ENCODE measurements around the gene PPARG. TPM values are rescaled to one million over a fixed set of nuclear protein-coding genes. Genes with fewer than 3 reads are reported as not detected.

Gene PPARG
- total and polyA plus RNA-seq, 9 donors: 12.8 to 53.6 (median 32.4) TPM

DNA sequence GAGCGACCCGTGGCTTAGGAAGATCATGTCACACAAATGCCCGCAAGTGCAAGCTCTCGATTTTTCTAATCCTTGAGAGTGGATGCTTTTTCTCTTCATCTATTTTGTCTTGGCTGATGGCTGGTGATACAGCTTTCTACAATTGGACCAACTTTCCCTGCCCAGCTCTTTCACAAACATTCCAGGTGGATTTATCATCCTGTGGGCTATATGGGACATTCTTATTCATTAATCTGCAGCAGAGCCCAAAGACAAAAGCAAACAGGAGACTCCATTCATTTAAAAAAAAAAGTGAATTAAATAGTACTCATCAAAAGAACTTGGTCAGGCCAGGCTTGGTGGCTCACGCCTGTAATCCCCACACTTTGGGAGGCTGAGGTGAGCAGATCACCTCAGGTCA, 181.2 kb downstream of the PPARG start:
- DNase-seq: no peak
- intact Hi-C loops (cut with DNase I): loop anchor here in 1 of 4 donors (10.0 kb wide), 1 partner anchor 185 kb away; the partner anchor contains the start of gene PPARG

DNA sequence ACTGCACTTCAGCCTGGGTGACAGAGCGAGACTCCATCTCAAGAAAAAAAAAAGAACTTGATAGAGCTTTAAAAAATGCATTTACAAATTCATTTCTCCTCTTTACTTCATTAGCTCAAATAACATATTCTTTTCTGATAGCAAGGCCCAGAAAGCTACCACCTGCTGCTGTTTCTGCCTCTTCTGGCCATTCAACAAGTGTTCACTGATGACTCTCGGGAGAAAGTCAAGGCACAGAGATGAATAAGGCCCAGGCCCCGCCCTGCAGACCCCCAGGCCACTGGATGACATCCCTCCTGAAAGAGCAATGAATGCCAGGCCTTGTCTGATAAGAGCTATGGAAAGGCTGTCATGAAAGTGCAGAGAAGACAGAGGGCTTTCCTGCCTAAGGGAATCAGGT, 181.8 kb downstream of the PPARG start:
- intact Hi-C loops (cut with DNase I): loop anchor here in 1 of 4 donors (10.0 kb wide), 1 partner anchor 186 kb away; the partner anchor contains the start of gene PPARG
- H3K4me3 ChIP-seq: no peak overlapping the region
- TF ChIP-seq POLR2A (IDR thresholded peaks at IDR 0.05) (no peak), EP300 (IDR thresholded peaks at IDR 0.05) (no peak)
- TF ChIP-seq, protein P1, sequence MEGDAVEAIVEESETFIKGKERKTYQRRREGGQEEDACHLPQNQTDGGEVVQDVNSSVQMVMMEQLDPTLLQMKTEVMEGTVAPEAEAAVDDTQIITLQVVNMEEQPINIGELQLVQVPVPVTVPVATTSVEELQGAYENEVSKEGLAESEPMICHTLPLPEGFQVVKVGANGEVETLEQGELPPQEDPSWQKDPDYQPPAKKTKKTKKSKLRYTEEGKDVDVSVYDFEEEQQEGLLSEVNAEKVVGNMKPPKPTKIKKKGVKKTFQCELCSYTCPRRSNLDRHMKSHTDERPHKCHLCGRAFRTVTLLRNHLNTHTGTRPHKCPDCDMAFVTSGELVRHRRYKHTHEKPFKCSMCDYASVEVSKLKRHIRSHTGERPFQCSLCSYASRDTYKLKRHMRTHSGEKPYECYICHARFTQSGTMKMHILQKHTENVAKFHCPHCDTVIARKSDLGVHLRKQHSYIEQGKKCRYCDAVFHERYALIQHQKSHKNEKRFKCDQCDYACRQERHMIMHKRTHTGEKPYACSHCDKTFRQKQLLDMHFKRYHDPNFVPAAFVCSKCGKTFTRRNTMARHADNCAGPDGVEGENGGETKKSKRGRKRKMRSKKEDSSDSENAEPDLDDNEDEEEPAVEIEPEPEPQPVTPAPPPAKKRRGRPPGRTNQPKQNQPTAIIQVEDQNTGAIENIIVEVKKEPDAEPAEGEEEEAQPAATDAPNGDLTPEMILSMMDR (IDR thresholded peaks at IDR 0.05): no peak
- H3K36me3 ChIP-seq: no peaks in the 10 kb centered on the region
- no peak for DNase-seq
- H3K27ac ChIP-seq: no peak overlapping the region
- peaks cover 2% of the 10 kb centered on the region for H3K4me1 ChIP-seq (ENCODE audit: insufficient read depth)
- WGBS, 3 donors: 92 to 98% (median 98%) methylated on average over 3 of the region's 3 CpGs
- no peaks in the 10 kb centered on the region for H3K9me3 ChIP-seq
- no peaks in the 10 kb centered on the region for H3K27me3 ChIP-seq

More for the DNA sequence above, 181.2 kb downstream of the PPARG start:
- Histone ChIP-seq H3K9me3 (no peaks in the 10 kb centered on the region), H3K27ac (no peak overlapping the region), H3K36me3 (no peaks in the 10 kb centered on the region), H3K27me3 (no peaks in the 10 kb centered on the region), H3K4me1 (ENCODE audit: insufficient read depth) (peaks cover 2% of the 10 kb centered on the region), H3K4me3 (no peak overlapping the region)
- 84 to 98% (median 96%) methylated on average over 5 of the region's 5 CpGs for WGBS, 3 donors
- TF ChIP-seq, protein P1 (IDR thresholded peaks at IDR 0.05): no peak
- TF ChIP-seq EP300 (IDR thresholded peaks at IDR 0.05) (no peak), POLR2A (IDR thresholded peaks at IDR 0.05) (no peak)

DNA sequence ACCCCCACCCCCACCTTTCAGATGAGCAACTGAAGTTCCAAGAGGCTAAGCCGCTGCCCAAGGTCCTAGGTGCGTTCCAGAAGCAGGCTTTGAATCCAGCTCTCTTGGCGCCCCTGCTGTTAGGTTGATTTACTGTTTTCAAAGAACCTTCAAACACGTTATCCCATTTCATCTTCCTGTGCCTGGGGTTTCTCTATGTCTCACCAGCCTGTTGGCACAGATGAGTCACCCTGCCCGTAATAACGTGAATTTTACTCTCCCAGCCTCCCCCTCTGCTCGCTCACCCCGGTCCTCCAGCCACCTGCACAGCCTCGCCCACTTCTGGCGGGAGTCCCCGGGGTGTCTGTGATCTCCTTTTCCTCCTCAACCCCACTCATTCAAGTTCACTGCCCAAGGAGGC, 182.4 kb downstream of the PPARG start:
- DNase-seq: no peak
- WGBS, 3 donors: 91 to 93% (median 92%) methylated on average over 11 of the region's 11 CpGs
- Histone ChIP-seq H3K36me3 (no peaks in the 10 kb centered on the region), H3K9me3 (no peaks in the 10 kb centered on the region), H3K27me3 (no peaks in the 10 kb centered on the region), H3K4me3 (no peak overlapping the region), H3K4me1 (ENCODE audit: insufficient read depth) (peaks cover 3% of the 10 kb centered on the region), H3K27ac (no peak overlapping the region)
- TF ChIP-seq POLR2A (IDR thresholded peaks at IDR 0.05): no peak
- TF ChIP-seq, protein P1 (IDR thresholded peaks at IDR 0.05): no peak
- no peak for TF ChIP-seq EP300 (IDR thresholded peaks at IDR 0.05)
- intact Hi-C loops (cut with DNase I): loop anchor here in 1 of 4 donors (10.0 kb wide), 1 partner anchor 186 kb away; the partner anchor contains the start of gene PPARG

DNA sequence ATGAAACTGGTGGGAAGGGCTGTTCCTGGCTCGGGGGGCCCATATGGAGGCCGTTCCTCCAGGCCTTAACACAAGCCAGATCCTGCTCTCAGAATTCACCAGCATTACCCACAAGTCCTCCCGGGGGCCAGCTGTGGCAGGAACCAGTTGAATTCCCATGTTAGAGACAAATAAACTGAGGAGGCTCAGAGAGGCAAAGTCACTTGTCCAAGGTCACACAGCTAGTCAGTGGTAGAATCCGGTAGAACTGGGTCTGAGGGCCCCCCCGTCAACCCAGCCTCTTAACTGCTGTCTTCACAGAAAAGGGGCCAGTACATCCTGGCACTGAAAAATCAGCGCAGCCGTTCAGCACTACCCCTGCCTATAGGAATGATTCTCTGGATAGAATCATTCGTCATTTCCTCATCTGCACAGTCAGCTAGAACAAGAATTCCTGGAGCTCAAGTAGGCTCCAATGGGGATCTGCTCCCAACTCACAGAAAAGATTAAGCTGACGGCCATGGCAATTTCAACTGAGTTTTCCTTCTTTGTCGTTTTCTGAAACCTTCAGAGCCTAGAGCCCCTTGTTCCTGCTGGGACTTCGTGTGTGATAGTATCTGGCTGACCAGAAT, 183.2 kb downstream of the PPARG start:
- no peaks in the 10 kb centered on the region for H3K36me3 ChIP-seq
- H3K9me3 ChIP-seq: no peaks in the 10 kb centered on the region
- H3K27ac ChIP-seq: no peak overlapping the region
- 88 to 95% (median 88%) methylated on average over 11 of the region's 11 CpGs for WGBS, 3 donors
- DNase-seq: no peak
- no peak for TF ChIP-seq POLR2A (IDR thresholded peaks at IDR 0.05)
- TF ChIP-seq, protein P1 (IDR thresholded peaks at IDR 0.05): no peak
- TF ChIP-seq EP300 (IDR thresholded peaks at IDR 0.05): no peak
- no peak overlapping the region for H3K4me3 ChIP-seq
- no peaks in the 10 kb centered on the region for H3K27me3 ChIP-seq
- H3K4me1 ChIP-seq (ENCODE audit: insufficient read depth): peaks cover 3% of the 10 kb centered on the region
- intact Hi-C loops (cut with DNase I): loop anchor here in 1 of 4 donors (10.0 kb wide), 1 partner anchor 187 kb away; the partner anchor contains the start of gene PPARG
